NCI-H2081 treated with DMSO at 0.1 percent for 48 hours (cell line): ENCODE measurements around the gene TUBB.
"Not testable (repeated sequence)": the region's sequence is repeated elsewhere in the genome, so short reads cannot be mapped to it uniquely, and the experiment has no call there.

Experiments used
- DNase-seq: peaks from one replicate; lab custom pipeline; 2025; lab: John Stamatoyannopoulos, UW

Gene TUBB

DNA sequence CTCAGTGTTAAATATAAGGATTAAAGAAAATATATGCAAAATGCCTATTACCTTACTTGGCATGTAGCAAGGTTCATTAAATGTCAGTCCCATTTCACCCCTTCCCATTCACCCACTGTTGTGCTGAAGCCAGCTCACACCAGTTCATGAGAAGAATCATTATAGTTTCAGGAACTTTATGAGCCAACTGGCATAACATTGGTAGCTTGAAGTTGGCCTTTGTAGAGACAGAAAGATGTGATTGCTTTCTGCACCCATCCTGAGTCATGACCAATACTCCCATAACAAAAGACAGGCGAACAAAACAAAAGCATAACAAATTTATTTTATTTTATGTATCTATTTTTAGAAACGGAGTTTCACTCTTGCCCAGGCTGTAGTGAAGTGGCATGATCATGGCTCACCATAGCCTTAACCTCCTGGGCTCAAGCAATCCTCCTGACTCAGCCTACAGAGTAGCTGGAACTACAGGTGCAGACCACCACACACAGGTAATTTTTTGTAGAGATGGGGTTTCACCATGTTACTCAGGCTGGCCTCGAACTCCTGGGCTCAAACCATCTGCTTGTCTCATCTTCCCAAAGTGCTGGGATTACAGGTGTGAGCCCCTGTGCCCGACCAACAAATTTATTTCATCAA lies 41.8 kb downstream of the TUBB start:
- no peak for DNase-seq

GRCh38 chr6:30763155-30763617 lies 43.0 kb downstream of the TUBB start:
- no peak for DNase-seq

GRCh38 chr6:30763618-30764489 lies 43.7 kb downstream of the TUBB start:
- DNase-seq, result peak; percentile 38

GRCh38 chr6:30764490-30765043 lies 44.4 kb downstream of the TUBB start:
- DNase-seq, result not testable (repeated sequence)

DNA sequence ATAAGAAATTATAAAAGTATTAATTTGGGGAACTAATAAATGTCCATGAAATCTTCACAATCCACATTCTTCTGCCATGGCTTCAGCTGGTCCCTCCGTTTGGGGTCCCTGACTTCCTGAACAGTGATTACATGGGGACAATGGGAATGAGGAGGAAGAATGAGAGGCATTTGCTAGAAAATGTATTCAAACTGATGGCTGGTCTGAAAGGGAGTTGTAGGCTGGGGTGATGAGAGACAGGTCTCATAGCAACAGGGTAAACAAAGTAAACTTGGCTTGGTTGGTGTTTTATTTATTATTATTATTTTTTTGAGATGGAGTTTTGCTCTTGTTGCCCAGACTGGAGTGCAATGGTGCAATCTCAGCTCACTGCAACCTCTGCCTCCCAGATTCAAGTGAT lies 45.3 kb downstream of the TUBB start:
- not testable (repeated sequence) for DNase-seq

- no peak for DNase-seq
Observed at GRCh38 chr6:30766461-30767157, 46.5 kb downstream of the TUBB start.

DNA sequence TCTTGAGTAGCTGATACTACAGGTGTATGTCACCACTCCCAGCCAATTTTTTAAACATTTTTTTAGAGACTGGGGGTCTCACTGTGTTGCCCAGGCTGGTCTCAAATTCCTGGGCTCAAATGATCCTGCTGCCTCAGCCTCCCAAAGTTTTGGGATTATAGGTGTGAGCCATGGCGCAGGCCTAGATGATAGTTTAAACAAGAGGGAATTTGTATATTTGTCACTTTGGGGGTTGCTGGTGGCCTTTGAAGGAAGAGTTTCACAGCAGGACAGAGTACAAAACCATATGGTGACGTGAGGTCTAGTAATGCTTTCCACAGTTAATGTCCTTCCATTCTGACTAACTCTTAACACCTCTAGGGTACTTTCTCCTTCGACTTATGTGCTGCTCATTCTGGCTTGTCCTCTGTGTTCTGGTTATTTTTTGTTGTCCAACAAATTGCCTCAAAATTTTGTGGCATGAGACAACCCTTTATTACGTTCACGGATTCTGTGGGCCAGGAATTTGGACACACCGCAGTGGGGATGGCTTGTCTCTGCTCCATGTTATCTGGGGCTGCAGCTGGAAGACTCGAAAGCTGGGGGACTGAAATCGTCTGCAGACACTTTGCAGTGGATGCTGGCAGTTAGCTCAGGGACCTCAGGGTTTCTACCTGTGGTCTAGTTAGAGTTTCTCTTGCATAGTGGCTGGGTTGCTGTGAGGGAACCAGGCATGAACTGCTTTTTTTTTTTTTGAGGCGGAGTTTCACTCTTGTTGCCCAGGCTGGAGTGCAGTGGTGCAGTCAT lies 47.2 kb downstream of the TUBB start:
- no peak for DNase-seq

DNA sequence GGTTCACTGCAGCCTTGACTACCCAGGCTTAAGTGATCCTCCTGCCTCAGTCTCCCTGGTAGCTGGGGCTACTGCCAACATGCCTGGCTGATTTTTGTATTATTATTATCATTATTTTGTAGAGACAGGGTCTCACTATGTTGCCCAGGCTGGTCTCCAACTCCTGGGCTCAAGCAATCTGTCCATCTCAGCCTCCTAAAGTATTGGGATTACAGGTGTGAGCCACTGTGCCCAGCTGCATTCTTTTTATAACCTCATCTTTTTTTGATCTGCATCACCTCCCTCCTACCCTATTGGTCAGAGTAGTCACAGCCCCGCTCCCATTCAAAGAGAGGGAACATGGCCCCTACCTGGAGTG lies 47.8 kb downstream of the TUBB start:
- no peak for DNase-seq

DNA sequence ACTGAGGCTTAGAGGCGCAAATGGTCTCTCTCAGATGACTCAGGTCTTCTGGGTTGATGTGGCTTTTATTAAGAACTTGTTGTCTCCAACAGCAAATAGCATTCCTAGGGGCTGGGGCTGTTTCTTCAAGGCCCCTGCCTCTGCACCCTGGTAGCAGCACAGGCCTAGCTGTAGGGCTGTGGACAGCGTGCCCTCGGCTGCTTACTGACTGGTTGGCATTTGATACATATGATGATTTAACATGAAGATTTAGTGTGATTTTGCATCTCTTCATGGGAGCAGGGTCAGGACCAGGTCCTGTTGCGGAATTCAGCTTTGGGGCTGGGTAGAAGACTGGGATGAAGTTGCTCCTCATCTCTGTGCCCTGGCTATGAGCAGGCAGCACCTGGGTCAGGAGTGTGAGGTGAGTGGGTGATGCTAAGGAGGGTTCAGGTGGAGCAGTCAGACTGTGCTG lies 48.5 kb downstream of the TUBB start:
- no peak for DNase-seq

GRCh38 chr6:30769088-30769852 lies 49.1 kb downstream of the TUBB start:
- DNase-seq, result no peak

DNA sequence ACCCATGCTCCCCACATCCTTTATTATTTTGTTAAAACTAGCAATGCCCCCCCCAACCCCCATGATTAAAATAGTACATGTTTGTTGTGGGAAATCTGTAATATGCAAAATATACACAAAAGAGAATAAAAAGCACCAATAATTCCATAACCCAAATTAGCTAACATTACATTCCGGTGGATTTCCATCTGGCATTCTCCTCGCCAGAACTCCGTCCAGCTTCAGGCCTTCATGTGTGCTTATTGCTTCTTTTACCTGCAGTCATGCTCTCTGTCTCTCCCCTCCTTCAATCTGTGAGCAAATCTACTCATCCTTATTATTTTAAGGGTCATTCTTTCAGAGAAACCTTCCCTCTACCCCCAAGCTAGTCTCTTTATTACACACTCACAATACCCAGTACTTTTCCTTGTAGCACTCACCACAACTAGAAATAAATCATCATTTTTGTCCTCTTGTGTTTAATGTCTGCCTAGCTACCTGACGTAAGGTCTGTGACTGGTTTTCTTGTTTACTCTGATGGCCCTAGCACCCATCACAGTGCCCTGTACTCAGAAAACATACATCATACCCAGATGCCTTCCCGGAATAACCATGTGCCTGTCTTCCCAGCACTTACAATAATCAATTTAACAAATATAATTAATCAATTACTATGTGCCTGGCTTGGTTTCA lies 49.8 kb downstream of the TUBB start:
- DNase-seq, result no peak

- no peak for DNase-seq
Observed at GRCh38 chr6:30770592-30770991, 50.4 kb downstream of the TUBB start.

DNA sequence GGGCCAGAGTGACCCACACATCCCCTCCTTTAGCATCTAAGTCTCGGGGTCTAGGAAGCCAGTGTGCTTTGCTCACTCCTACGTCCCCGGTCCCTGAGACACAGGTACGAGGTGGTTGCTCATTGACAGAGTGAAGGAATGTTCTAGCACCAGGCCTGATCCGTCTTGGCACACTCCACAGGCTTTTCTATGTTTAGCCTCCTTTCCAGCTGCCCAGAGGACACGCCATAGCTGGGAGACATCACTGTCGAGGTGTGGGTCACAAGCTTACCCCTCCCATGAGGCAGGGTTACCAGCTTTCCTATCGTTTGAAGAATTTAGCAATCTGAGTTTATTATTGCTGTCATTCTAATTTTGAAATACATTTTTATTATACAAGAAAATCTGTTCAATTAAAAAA lies 54.5 kb downstream of the TUBB start:
- DNase-seq, result no peak
